A549 (cell line): ENCODE data around the gene HSD17B13. TPM values are rescaled to one million over a fixed set of nuclear protein-coding genes. Genes with fewer than 3 reads are reported as not detected.

Experiments
- ATAC-seq, 2 experiments: fragments of 200-7000 bp in 1 of 2; fragments of >200 bp in 1 of 2; cut with Nextera tagmentation in 1 of 2; cut with Tn5 transposase in 1 of 2; 3 replicates each; pipeline versions ENCODE4 v1.8.0 to v1.9.1; 2018 to 2020; ENCODE audit warnings: mild to moderate bottlenecking in 1 of 2, moderate library complexity in 1 of 2
- CTCF ChIA-PET: fragments of 300-600 bp; sonication (Branson Sonifier 250); formaldehyde crosslinking; extraction: SDS; loops from one replicate; lab custom pipeline; 2021; ENCODE audit warnings: antibody characterized with exemption, inconsistent platforms; lab: Yijun Ruan, JAX
- POLR2A ChIA-PET: fragments of 350-600 bp; formaldehyde crosslinking; extraction: SDS; loops from one replicate; lab custom pipeline; 2021; ENCODE audit warnings: antibody characterized with exemption, inconsistent platforms; lab: Yijun Ruan, JAX
- DNase-seq, 2 experiments: peaks; one replicate each; pipeline versions ENCODE4 v3.0.0 to v3.0.0-alpha.2; 2011 to 2016; ENCODE audit warnings: low read depth in 1 of 2, low spot score in 1 of 2
- FAIRE-seq: peaks from 2 replicates; lab custom pipeline; 2011; peaks lifted over from hg19 to GRCh38; lab: Jason Lieb, UNC
- H3K27ac ChIP-seq, 2 experiments: fragments of >200 bp; sonication (Bioruptor Twin); formaldehyde crosslinking; 3 replicates each; pipeline ENCODE4 v1.5.1; 2016 to 2017
- H3K4me1 ChIP-seq: fragments of >200 bp; sonication (Bioruptor Twin); formaldehyde crosslinking; 3 replicates; pipeline ENCODE4 v1.6.1; 2016
- H3K4me2 ChIP-seq: fragments of >200 bp; sonication (Bioruptor Twin); formaldehyde crosslinking; 3 replicates; pipeline ENCODE4 v1.6.1; 2016
- H3K4me3 ChIP-seq: fragments of >200 bp; sonication (Bioruptor Twin); formaldehyde crosslinking; 3 replicates; pipeline ENCODE4 v1.5.1; 2016
- H3K9me3 ChIP-seq: fragments of >200 bp; sonication (Bioruptor Twin); formaldehyde crosslinking; 3 replicates; pipeline ENCODE4 v1.6.1; 2016
- BCL3 ChIP-seq: fragments of >200 bp; sonication (Bioruptor Twin); formaldehyde crosslinking; IDR thresholded peaks from 3 replicates; pipeline ENCODE4 v1.6.1; 2016
- CBX8 ChIP-seq: fragments of 200-600 bp; sonication (generic); IDR thresholded peaks from 2 replicates; pipeline ENCODE4 v1.6.1; 2016
- CEBPB ChIP-seq, 2 experiments: fragments of >200 bp in 1 of 2; sonication (Bioruptor Twin) in 1 of 2; formaldehyde crosslinking in 1 of 2; IDR thresholded peaks; 2 replicates each; pipeline ENCODE4 v1.6.1; 2012 to 2016
- CHD2 ChIP-seq: fragments of 150-350 bp; IDR thresholded peaks from 2 replicates; pipeline ENCODE4 v1.6.1; 2014; ENCODE audit warnings: low read length; ENCODE audit not compliant: partially characterized antibody
- CHD4 ChIP-seq: fragments of 200-600 bp; sonication (generic); IDR thresholded peaks from 2 replicates; pipeline ENCODE4 v1.6.1; 2016; ENCODE audit warnings: antibody characterized with exemption, mild to moderate bottlenecking, borderline replicate concordance
- EHF ChIP-seq: fragments of 250-450 bp; sonication (Bioruptor Pico); IDR thresholded peaks from 2 replicates; pipeline ENCODE4 v1.5.0; 2020; ENCODE audit warnings: mild to moderate bottlenecking
- ELK1 ChIP-seq: fragments of 150-350 bp; IDR thresholded peaks from 2 replicates; pipeline ENCODE4 v1.6.1; 2014; ENCODE audit warnings: low read depth, mild to moderate bottlenecking, low read length
- EP300 ChIP-seq, 2 experiments: fragments of >200 bp; sonication (Bioruptor Twin); formaldehyde crosslinking; IDR thresholded peaks; 2 replicates in 1 of 2; 3 replicates in 1 of 2; pipeline ENCODE4 v1.6.1; 2016 to 2017
- ESRRA ChIP-seq: fragments of 150-350 bp; IDR thresholded peaks from 2 replicates; pipeline ENCODE4 v1.6.1; 2014; ENCODE audit warnings: mild to moderate bottlenecking, low read length, borderline replicate concordance
- FOSL2 ChIP-seq, 2 experiments: fragments of 450-650 bp in 1 of 2; fragments of >200 bp in 1 of 2; sonication (Bioruptor Twin) in 1 of 2; formaldehyde crosslinking; IDR thresholded peaks; 2 replicates each; pipeline versions ENCODE4 v1.5.0 to v1.6.1; 2016 to 2020; ENCODE audit warnings: mild to moderate bottlenecking in 1 of 2, moderate library complexity in 1 of 2
- GATA3 ChIP-seq: IDR thresholded peaks from 2 replicates; pipeline ENCODE4 v1.6.1; 2012; ENCODE audit warnings: borderline replicate concordance
- HOXA7 ChIP-seq: fragments of 250-450 bp; sonication (Bioruptor Pico); IDR thresholded peaks from 2 replicates; pipeline ENCODE4 v1.5.0; 2020; ENCODE audit warnings: mild to moderate bottlenecking, moderate library complexity
- HOXB13 ChIP-seq: fragments of 250-450 bp; sonication (Bioruptor Pico); IDR thresholded peaks from 2 replicates; pipeline ENCODE4 v1.5.0; 2020; ENCODE audit warnings: low read depth, mild to moderate bottlenecking, moderate library complexity
- HOXB5 ChIP-seq: fragments of 250-450 bp; sonication (Bioruptor Pico); IDR thresholded peaks from 2 replicates; pipeline ENCODE4 v1.5.0; 2020; ENCODE audit warnings: mild to moderate bottlenecking, moderate library complexity
- JUNB ChIP-seq: fragments of >200 bp; sonication (Bioruptor Twin); formaldehyde crosslinking; IDR thresholded peaks from 2 replicates; pipeline ENCODE4 v1.6.1; 2016
- MAFK ChIP-seq: fragments of 450-650 bp; IDR thresholded peaks from 2 replicates; pipeline ENCODE4 v1.6.1; 2014; ENCODE audit not compliant: partially characterized antibody
- MAZ ChIP-seq: fragments of 150-350 bp; IDR thresholded peaks from 2 replicates; pipeline ENCODE4 v1.6.1; 2014; ENCODE audit warnings: antibody characterized with exemption, low read depth, low read length, borderline replicate concordance
- NFE2L2 ChIP-seq: fragments of 150-350 bp; conservative IDR thresholded peaks from 2 replicates; pipeline ENCODE4 v1.6.1; 2014; ENCODE audit warnings: low read length
- NPAS2 ChIP-seq: fragments of 250-450 bp; sonication (Bioruptor Pico); IDR thresholded peaks from 2 replicates; pipeline ENCODE4 v1.8.0; 2022; ENCODE audit warnings: mild to moderate bottlenecking, moderate library complexity, borderline replicate concordance
- NR3C1 ChIP-seq: fragments of >200 bp; sonication (Bioruptor Twin); formaldehyde crosslinking; IDR thresholded peaks from 3 replicates; pipeline ENCODE4 v1.6.1; 2017
- PHF8 ChIP-seq: fragments of 200-600 bp; sonication (generic); IDR thresholded peaks from 2 replicates; pipeline ENCODE4 v1.6.1; 2016; ENCODE audit warnings: low read depth, mild to moderate bottlenecking, antibody characterized with exemption, moderate library complexity, borderline replicate concordance
- RNF2 ChIP-seq: fragments of 200-600 bp; sonication (generic); IDR thresholded peaks from 2 replicates; pipeline ENCODE4 v1.6.1; 2016; ENCODE audit warnings: low read depth, mild to moderate bottlenecking, antibody characterized with exemption, moderate library complexity, borderline replicate concordance
- SMC3 ChIP-seq: fragments of >200 bp; sonication (Bioruptor Twin); formaldehyde crosslinking; IDR thresholded peaks from 3 replicates; pipeline ENCODE4 v1.6.1; 2018; ENCODE audit warnings: inconsistent platforms
- SREBF2 ChIP-seq: fragments of 450-650 bp; IDR thresholded peaks from 2 replicates; pipeline ENCODE4 v1.6.1; 2014; ENCODE audit warnings: mild to moderate bottlenecking, moderate library complexity
- TFCP2L1 ChIP-seq: fragments of 250-450 bp; sonication (Bioruptor Pico); IDR thresholded peaks from 2 replicates; pipeline ENCODE4 v1.5.0; 2021; ENCODE audit warnings: mild to moderate bottlenecking
- TP53 ChIP-seq: fragments of 250-450 bp; sonication (Bioruptor Pico); IDR thresholded peaks from 2 replicates; pipeline ENCODE4 v1.5.0; 2021; ENCODE audit warnings: mild to moderate bottlenecking, moderate library complexity
- USF2 ChIP-seq: fragments of 450-650 bp; IDR thresholded peaks from 2 replicates; pipeline ENCODE4 v1.6.1; 2014; ENCODE audit warnings: antibody characterized with exemption
- ZFP36 ChIP-seq: fragments of 450-650 bp; IDR thresholded peaks from 2 replicates; pipeline ENCODE4 v1.6.1; 2014; ENCODE audit warnings: borderline replicate concordance; ENCODE audit not compliant: partially characterized antibody
- ZNF302 ChIP-seq: fragments of 250-450 bp; sonication (Bioruptor Pico); IDR thresholded peaks from 2 replicates; pipeline ENCODE4 v1.9.0; 2021; ENCODE audit warnings: inconsistent platforms, mild to moderate bottlenecking, moderate library complexity
- ZSCAN20 ChIP-seq: fragments of 250-450 bp; sonication (Bioruptor Pico); IDR thresholded peaks from 2 replicates; pipeline ENCODE4 v1.8.0; 2022; ENCODE audit warnings: mild to moderate bottlenecking, moderate library complexity
- WGBS: methylation state at CpG from one replicate; pipeline ENCODE4 v1.1.6; 2017; ENCODE audit errors: missing lambda C conversion rate; 5-methylcytosine and 5-hydroxymethylcytosine counted together
- polyA plus RNA-seq, 4 experiments: library from polyadenylated mRNA; depleted of rRNA in 3 of 4; stranded (reverse); fragments of >200 nt; fragmentation: RNase III in 1 of 4; extraction: RNeasy Plus Mini Kit Qiagen cat#74134 plus additional on column Dnase treatment in 1 of 4; gene quantifications; 2 replicates in 3 of 4; 3 replicates in 1 of 4; pipeline ENCODE4 v1.2.3, GENCODE V29; 2011 to 2017
- TF ChIP-seq, protein P1 (sequence below): fragments of 250-450 bp; sonication (Bioruptor Pico); IDR thresholded peaks from 2 replicates; pipeline ENCODE4 v1.5.0; 2020; ENCODE audit warnings: low read depth, mild to moderate bottlenecking, moderate library complexity
- TF ChIP-seq, protein P2 (sequence below): IDR thresholded peaks from 2 replicates; pipeline ENCODE4 v1.6.1; 2012

Gene HSD17B13
- polyA plus RNA-seq, 2 of the 4 experiments (the other 2 are of a cell fraction) = 0.08 to 0.30 TPM

DNA sequence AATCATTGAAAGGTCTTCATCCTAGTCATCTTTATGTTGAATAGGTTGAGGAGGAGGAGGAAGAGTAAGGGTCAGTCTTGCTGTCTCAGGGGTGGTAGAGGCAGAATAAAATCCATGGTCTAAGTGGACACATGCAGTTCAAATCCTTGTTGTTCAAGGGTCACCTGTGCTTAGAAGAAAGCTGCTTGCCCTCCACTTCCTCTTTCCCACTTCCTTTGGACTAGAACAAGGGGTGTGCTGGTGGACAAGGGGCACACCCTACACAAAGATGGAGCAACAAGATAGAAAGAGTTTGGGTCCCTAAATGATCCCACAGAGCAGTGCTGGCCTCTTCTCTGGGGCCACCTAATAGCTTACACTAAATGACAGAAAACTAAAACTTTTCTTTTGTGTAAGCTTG, 47.9 kb downstream of the HSD17B13 start:
- TF ChIP-seq ZFP36 (no peak), SMC3 (no peak), RNF2 (no peak), HOXB5 (no peak), NPAS2 (CRISPR knock-in tag) (no peak), EP300 (IDR thresholded peaks at IDR 0.05) (no peak), ZSCAN20 (CRISPR knock-in tag) (no peak), MAFK (no peak), TP53 (no peak), TFCP2L1 (no peak), CHD2 (no peak), ZNF302 (CRISPR knock-in tag) (no peak)
- TF ChIP-seq, protein P1, sequence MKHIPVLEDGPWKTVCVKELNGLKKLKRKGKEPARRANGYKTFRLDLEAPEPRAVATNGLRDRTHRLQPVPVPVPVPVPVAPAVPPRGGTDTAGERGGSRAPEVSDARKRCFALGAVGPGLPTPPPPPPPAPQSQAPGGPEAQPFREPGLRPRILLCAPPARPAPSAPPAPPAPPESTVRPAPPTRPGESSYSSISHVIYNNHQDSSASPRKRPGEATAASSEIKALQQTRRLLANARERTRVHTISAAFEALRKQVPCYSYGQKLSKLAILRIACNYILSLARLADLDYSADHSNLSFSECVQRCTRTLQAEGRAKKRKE (CRISPR knock-in tag) = no peak
- TF ChIP-seq, all 56 proteins: peak for 0
- no peaks in the 10 kb centered on the region for H3K4me1 ChIP-seq
- no peak overlapping the region for H3K4me2 ChIP-seq
- no peak overlapping the region for H3K4me3 ChIP-seq
- FAIRE-seq (no peak), ATAC-seq (no peak), DNase-seq (no peak)
- POLR2A ChIA-PET = no interaction called here
- H3K27ac ChIP-seq = no peak overlapping the region
- H3K9me3 ChIP-seq = no peaks in the 10 kb centered on the region
- CTCF ChIA-PET = no interaction called here

GRCh38 chr4:87274327-87274726, 48.4 kb downstream of the HSD17B13 start:
- H3K9me3 ChIP-seq = no peaks in the 10 kb centered on the region
- no peak overlapping the region for H3K4me3 ChIP-seq
- FAIRE-seq (no peak), DNase-seq (no peak), ATAC-seq (no peak)
- no peak for TF ChIP-seq CEBPB (IDR thresholded peaks at IDR 0.05)
- no peak for TF ChIP-seq HOXB13 (CRISPR knock-in tag)
- no peak for TF ChIP-seq NR3C1
- TF ChIP-seq NFE2L2 = no peak
- no peak for TF ChIP-seq CHD4
- TF ChIP-seq CBX8 = no peak
- no peak for TF ChIP-seq FOSL2 (IDR thresholded peaks at IDR 0.05)
- no peak for TF ChIP-seq FOSL2 (CRISPR knock-in tag; IDR thresholded peaks at IDR 0.05)
- no peak for TF ChIP-seq SREBF2
- no peak for TF ChIP-seq GATA3
- no peak for TF ChIP-seq JUNB
- TF ChIP-seq HOXA7 (CRISPR knock-in tag) = no peak
- no peak overlapping the region for H3K4me2 ChIP-seq
- no peak overlapping the region for H3K27ac ChIP-seq
- ChIA-PET POLR2A (no interaction called here), CTCF (no interaction called here)
- H3K4me1 ChIP-seq = no peaks in the 10 kb centered on the region

GRCh38 chr4:87270825-87271224, 51.9 kb downstream of the HSD17B13 start:
- 71% methylated on average over 7 of the region's 7 CpGs for WGBS
- DNase-seq (no peak), ATAC-seq (no peak), FAIRE-seq (no peak)
- ChIA-PET POLR2A (no interaction called here), CTCF (interaction anchor here (0.8 to 1.7 kb wide), 2 partner anchors 59 to 194 kb away, joined by 3 to 4 read pairs; no protein-coding TSS in a partner anchor)
- no peaks in the 10 kb centered on the region for H3K9me3 ChIP-seq
- no peak overlapping the region for H3K4me2 ChIP-seq
- no peak overlapping the region for H3K4me3 ChIP-seq
- H3K27ac ChIP-seq = no peak overlapping the region
- H3K4me1 ChIP-seq = no peaks in the 10 kb centered on the region
- TF ChIP-seq GATA3 (no peak), ZSCAN20 (CRISPR knock-in tag) (no peak), USF2 (no peak), EHF (CRISPR knock-in tag) (no peak), FOSL2 (IDR thresholded peaks at IDR 0.05) (no peak), FOSL2 (CRISPR knock-in tag; IDR thresholded peaks at IDR 0.05) (no peak), MAZ (no peak), BCL3 (no peak), MAFK (no peak), ELK1 (no peak), JUNB (no peak), SREBF2 (no peak), ESRRA (no peak), PHF8 (no peak)
- TF ChIP-seq, protein P2, sequence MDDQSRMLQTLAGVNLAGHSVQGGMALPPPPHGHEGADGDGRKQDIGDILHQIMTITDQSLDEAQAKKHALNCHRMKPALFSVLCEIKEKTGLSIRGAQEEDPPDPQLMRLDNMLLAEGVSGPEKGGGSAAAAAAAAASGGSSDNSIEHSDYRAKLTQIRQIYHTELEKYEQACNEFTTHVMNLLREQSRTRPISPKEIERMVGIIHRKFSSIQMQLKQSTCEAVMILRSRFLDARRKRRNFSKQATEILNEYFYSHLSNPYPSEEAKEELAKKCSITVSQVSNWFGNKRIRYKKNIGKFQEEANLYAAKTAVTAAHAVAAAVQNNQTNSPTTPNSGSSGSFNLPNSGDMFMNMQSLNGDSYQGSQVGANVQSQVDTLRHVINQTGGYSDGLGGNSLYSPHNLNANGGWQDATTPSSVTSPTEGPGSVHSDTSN = no peak
